ENCODE data around the gene RPS6KA2.

RPS6KA2 gene

DNA sequence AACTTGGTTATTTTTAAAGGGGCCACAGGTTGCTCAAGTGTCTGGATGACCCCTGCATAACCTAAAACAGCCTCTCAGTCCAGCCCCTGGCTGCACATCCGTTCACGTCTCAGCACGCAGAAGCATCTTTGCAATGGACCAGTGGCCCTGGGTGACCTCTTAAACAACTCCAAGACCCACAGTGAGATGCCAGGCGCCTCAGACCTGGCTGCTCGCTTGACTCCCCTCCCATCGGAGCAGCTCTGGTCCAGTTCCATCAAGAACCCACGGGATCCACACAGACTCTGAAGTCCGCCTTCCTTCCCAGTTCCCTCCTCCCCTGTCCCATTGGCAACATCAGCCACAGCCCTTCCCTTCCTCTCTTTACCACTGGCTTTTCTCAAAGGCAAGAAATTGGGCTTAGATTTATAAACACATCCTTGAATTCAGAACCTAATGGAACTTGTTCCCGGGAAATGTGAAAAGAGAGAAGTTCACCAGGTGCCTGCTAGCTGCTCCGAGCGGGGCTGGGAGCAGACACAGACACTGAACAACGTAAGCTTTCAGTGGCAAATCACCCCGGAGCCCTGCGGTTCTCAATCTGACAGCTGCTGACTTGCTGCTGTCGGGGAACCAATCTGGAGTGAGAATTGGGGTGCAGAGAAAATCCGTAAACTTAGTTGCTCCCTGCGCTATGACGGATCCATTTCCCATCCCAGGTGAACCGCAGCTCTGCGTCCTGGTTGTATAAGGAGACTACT, 204.7 kb downstream of the RPS6KA2 start:
- Histone ChIP-seq H3K36me3 (ENCODE audit: control insufficient read depth, insufficient read depth, low read length) (no peaks in the 10 kb centered on the region), H3K27me3 (replicated peaks; ENCODE audit: control insufficient read depth, insufficient read depth, low read length) (no peaks in the 10 kb centered on the region), H3K4me3 (replicated peaks; ENCODE audit: low read depth, low read length) (no peak overlapping the region)
- TF ChIP-seq, protein P1, sequence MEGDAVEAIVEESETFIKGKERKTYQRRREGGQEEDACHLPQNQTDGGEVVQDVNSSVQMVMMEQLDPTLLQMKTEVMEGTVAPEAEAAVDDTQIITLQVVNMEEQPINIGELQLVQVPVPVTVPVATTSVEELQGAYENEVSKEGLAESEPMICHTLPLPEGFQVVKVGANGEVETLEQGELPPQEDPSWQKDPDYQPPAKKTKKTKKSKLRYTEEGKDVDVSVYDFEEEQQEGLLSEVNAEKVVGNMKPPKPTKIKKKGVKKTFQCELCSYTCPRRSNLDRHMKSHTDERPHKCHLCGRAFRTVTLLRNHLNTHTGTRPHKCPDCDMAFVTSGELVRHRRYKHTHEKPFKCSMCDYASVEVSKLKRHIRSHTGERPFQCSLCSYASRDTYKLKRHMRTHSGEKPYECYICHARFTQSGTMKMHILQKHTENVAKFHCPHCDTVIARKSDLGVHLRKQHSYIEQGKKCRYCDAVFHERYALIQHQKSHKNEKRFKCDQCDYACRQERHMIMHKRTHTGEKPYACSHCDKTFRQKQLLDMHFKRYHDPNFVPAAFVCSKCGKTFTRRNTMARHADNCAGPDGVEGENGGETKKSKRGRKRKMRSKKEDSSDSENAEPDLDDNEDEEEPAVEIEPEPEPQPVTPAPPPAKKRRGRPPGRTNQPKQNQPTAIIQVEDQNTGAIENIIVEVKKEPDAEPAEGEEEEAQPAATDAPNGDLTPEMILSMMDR (IDR thresholded peaks at IDR 0.05; ENCODE audit: insufficient read depth, low read length, poor library complexity, severe bottlenecking) = no peak
- no peak for DNase-seq (ENCODE audit: extremely low read depth, insufficient read length)

DNA sequence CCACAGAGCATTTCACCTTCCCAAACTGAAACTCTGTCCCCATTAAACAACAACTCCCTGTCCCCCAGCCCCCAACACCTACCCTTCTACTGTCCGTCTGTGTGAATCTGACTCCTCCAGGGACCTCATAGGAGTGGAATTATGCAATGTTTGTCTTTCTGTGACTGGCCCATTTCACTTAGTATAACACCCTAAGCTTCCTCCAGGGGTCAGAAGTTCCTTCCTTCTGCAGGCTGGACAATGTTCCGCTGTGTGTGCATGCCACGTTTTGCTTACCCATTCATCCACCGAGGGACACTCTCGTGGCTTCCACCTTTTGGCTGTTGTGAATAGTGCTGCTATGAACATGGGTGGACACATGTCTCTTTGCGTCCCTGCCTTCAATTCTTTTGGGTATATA, 206.7 kb downstream of the RPS6KA2 start:
- H3K36me3 ChIP-seq (ENCODE audit: control insufficient read depth, insufficient read depth, low read length) = no peaks in the 10 kb centered on the region
- no peak for DNase-seq (ENCODE audit: extremely low read depth, insufficient read length)
- TF ChIP-seq, protein P1 (IDR thresholded peaks at IDR 0.05; ENCODE audit: insufficient read depth, low read length, poor library complexity, severe bottlenecking) = no peak

DNA sequence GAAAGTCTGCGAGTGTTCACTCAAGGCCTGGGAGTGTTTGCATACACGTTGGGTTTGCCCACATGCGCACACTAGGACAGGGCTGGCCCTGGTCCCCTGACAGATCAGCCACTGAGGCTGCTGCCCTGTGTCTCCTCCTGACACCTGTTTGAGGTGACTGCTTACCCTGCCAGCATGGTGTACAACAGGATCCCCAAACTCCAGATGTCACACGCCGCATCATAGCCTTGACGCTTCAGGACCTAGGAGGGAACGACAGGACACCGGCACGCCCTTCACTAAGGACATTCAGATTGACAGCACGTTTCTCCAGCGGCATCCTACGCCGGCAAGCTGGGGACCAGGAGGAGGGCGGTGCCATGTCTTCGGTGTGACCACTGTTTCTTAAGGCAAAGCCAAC, 207.3 kb downstream of the RPS6KA2 start:
- DNase-seq (ENCODE audit: extremely low read depth, insufficient read length) = no peak

More for the DNA sequence above, 206.7 kb downstream of the RPS6KA2 start:
- H3K4me3 ChIP-seq (replicated peaks; ENCODE audit: low read depth, low read length) = no peak overlapping the region
- H3K27me3 ChIP-seq (replicated peaks; ENCODE audit: control insufficient read depth, insufficient read depth, low read length) = no peaks in the 10 kb centered on the region

DNA sequence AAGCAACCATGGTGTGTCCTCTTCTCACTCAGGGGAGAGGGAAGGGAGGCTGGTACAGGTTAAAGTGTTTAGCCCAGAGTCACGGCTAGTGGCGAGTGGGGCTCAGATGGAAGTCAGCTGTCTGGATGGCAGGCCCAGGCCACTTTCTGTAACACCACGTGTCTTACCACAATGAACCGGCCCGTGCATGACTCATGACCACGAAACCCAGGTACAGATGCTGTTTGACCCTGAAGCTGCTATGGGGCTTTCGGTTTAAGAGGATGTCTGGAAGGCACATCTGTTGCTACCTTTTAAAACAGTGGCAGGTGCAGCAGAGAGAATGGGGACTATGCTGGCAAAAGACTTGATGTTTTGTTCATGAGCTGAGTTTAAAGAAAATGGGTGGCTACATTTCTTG, 207.8 kb downstream of the RPS6KA2 start:
- Histone ChIP-seq H3K4me3 (replicated peaks; ENCODE audit: low read depth, low read length) (no peak overlapping the region), H3K27me3 (replicated peaks; ENCODE audit: control insufficient read depth, insufficient read depth, low read length) (no peaks in the 10 kb centered on the region), H3K36me3 (ENCODE audit: control insufficient read depth, insufficient read depth, low read length) (no peaks in the 10 kb centered on the region)
- DNase-seq (ENCODE audit: extremely low read depth, insufficient read length) = peak; percentile 37
- TF ChIP-seq, protein P1 (IDR thresholded peaks at IDR 0.05; ENCODE audit: insufficient read depth, low read length, poor library complexity, severe bottlenecking) = no peak

More for the DNA sequence above, 207.3 kb downstream of the RPS6KA2 start:
- Histone ChIP-seq H3K27me3 (replicated peaks; ENCODE audit: control insufficient read depth, insufficient read depth, low read length) (no peaks in the 10 kb centered on the region), H3K36me3 (ENCODE audit: control insufficient read depth, insufficient read depth, low read length) (no peaks in the 10 kb centered on the region), H3K4me3 (replicated peaks; ENCODE audit: low read depth, low read length) (no peak overlapping the region)
- TF ChIP-seq, protein P1 (IDR thresholded peaks at IDR 0.05; ENCODE audit: insufficient read depth, low read length, poor library complexity, severe bottlenecking) = no peak

DNA sequence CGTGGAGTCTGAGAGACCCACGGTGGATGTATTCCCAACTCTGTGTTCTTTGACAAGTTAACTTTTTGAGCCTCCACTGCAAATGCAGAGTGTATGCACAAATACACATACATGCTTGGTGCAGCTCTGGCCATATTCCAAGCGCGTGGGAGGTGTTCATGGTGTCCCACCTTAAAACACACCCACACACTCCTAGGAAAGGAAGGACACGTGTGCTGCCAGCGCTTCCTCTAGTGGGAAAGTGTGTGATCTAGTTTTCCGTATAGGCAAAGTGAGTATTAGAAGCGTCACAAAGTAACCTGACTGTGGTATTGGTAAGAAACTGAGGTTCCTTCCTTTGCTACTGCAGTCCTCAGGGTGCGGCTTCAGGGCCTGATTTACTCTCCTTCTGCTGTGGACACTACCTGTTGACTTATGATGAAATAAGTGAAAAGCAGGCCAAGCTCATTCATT, 208.3 kb downstream of the RPS6KA2 start:
- no peaks in the 10 kb centered on the region for H3K36me3 ChIP-seq (ENCODE audit: control insufficient read depth, insufficient read depth, low read length)
- no peak for DNase-seq (ENCODE audit: extremely low read depth, insufficient read length)

More for the DNA sequence above, 208.3 kb downstream of the RPS6KA2 start:
- no peaks in the 10 kb centered on the region for H3K27me3 ChIP-seq (replicated peaks; ENCODE audit: control insufficient read depth, insufficient read depth, low read length)
- no peak overlapping the region for H3K4me3 ChIP-seq (replicated peaks; ENCODE audit: low read depth, low read length)
- TF ChIP-seq, protein P1 (IDR thresholded peaks at IDR 0.05; ENCODE audit: insufficient read depth, low read length, poor library complexity, severe bottlenecking) = no peak
